HepG2 (cell line): ENCODE measurements around the gene ZNF888. TPM values are rescaled to one million over a fixed set of nuclear protein-coding genes. Genes with fewer than 3 reads are reported as not detected.
A peak's percentile ranks its signal among the peaks of the same experiment; 100 is the strongest.

Experiments
- AHR ChIP-seq: IDR thresholded peaks from 2 replicates; pipeline ENCODE4 v1.6.1; 2018; ENCODE audit warnings: missing genetic modification reagents, missing compliant biosample characterization
- ATM ChIP-seq: fragments of 450-650 bp; IDR thresholded peaks from 2 replicates; pipeline ENCODE4 v1.7.1; 2017; ENCODE audit warnings: mild to moderate bottlenecking, borderline replicate concordance
- BATF2 ChIP-seq: sonication (generic); formaldehyde crosslinking; IDR thresholded peaks from 2 replicates; pipeline ENCODE4 v1.8.0; 2022; ENCODE audit warnings: mild to moderate bottlenecking, missing genetic modification reagents, moderate library complexity
- ELF4 ChIP-seq: sonication (generic); formaldehyde crosslinking; IDR thresholded peaks from 2 replicates; pipeline ENCODE4 v1.5.0; 2020; ENCODE audit warnings: missing genetic modification reagents, mild to moderate bottlenecking, moderate library complexity, borderline replicate concordance
- GABPA ChIP-seq, 2 experiments: IDR thresholded peaks; 2 replicates each; pipeline ENCODE4 v1.6.1; 2011 to 2016; ENCODE audit warnings: low read depth in 2 of 2, low read length in 1 of 2, missing biosample characterization in 1 of 2, missing genetic modification characterization in 1 of 2
- HIVEP1 ChIP-seq: sonication (generic); formaldehyde crosslinking; IDR thresholded peaks from 2 replicates; pipeline ENCODE4 v1.4.0; 2020; ENCODE audit warnings: mild to moderate bottlenecking, missing genetic modification reagents
- HNF4G ChIP-seq, 2 experiments: sonication (generic) in 1 of 2; formaldehyde crosslinking in 1 of 2; IDR thresholded peaks; 2 replicates each; pipeline versions ENCODE4 v1.4.0 to v1.6.1; 2011 to 2020; ENCODE audit warnings: borderline replicate concordance in 2 of 2, low read depth in 2 of 2, mild to moderate bottlenecking in 2 of 2, low read length in 1 of 2, missing genetic modification reagents in 1 of 2, moderate library complexity in 1 of 2
- HOXA5 ChIP-seq: sonication (generic); formaldehyde crosslinking; IDR thresholded peaks from 2 replicates; pipeline ENCODE4 v1.4.0; 2020; ENCODE audit warnings: missing genetic modification reagents
- KDM4B ChIP-seq: sonication (generic); formaldehyde crosslinking; IDR thresholded peaks from 2 replicates; pipeline ENCODE4 v1.4.0; 2020; ENCODE audit warnings: missing genetic modification reagents
- LBX2 ChIP-seq: sonication (generic); formaldehyde crosslinking; IDR thresholded peaks from 2 replicates; pipeline ENCODE4 v1.5.0; 2020; ENCODE audit warnings: missing genetic modification reagents, mild to moderate bottlenecking, borderline replicate concordance
- REL ChIP-seq: sonication (generic); formaldehyde crosslinking; conservative IDR thresholded peaks from 2 replicates; pipeline ENCODE4 v1.8.0; 2022; ENCODE audit warnings: mild to moderate bottlenecking, missing genetic modification reagents, moderate library complexity
- SMAD3 ChIP-seq: sonication (generic); formaldehyde crosslinking; IDR thresholded peaks from 2 replicates; pipeline ENCODE4 v1.4.0; 2020; ENCODE audit warnings: missing genetic modification reagents
- SNRNP70 ChIP-seq: fragments of 200-400 bp; formaldehyde crosslinking; IDR thresholded peaks from 2 replicates; pipeline ENCODE4 v1.6.1; 2017; ENCODE audit warnings: mild to moderate bottlenecking, low read depth, low read length, moderate library complexity
- SP1 ChIP-seq, 2 experiments: fragments of 450-650 bp in 1 of 2; sonication (generic) in 1 of 2; formaldehyde crosslinking in 1 of 2; IDR thresholded peaks; 2 replicates each; pipeline versions ENCODE4 v1.4.0 to v1.6.1; 2016 to 2020; ENCODE audit warnings: missing genetic modification reagents in 1 of 2
- TFE3 ChIP-seq: IDR thresholded peaks from 2 replicates; pipeline ENCODE4 v1.6.1; 2016
- TOPORS ChIP-seq: sonication (generic); formaldehyde crosslinking; IDR thresholded peaks from 2 replicates; pipeline ENCODE4 v1.8.0; 2023; ENCODE audit warnings: mild to moderate bottlenecking, missing genetic modification reagents
- ZBTB33 ChIP-seq: sonication (generic); formaldehyde crosslinking; IDR thresholded peaks from 2 replicates; pipeline ENCODE4 v1.4.0; 2020; ENCODE audit warnings: missing genetic modification reagents
- ZFP36L1 ChIP-seq: sonication (generic); formaldehyde crosslinking; IDR thresholded peaks from 2 replicates; pipeline ENCODE4 v1.8.0; 2022; ENCODE audit warnings: mild to moderate bottlenecking, missing genetic modification reagents, moderate library complexity
- ZNF10 ChIP-seq: sonication (generic); formaldehyde crosslinking; IDR thresholded peaks from 2 replicates; pipeline ENCODE4 v1.4.0; 2020; ENCODE audit warnings: mild to moderate bottlenecking, low read depth, missing genetic modification reagents, borderline replicate concordance
- ZNF24 ChIP-seq: fragments of 450-650 bp; IDR thresholded peaks from 2 replicates; pipeline ENCODE4 v1.6.1; 2017; ENCODE audit warnings: antibody characterized with exemption, mild to moderate bottlenecking
- ZNF350 ChIP-seq: sonication (generic); formaldehyde crosslinking; IDR thresholded peaks from 2 replicates; pipeline ENCODE4 v1.4.0; 2020; ENCODE audit warnings: mild to moderate bottlenecking, low read depth, missing genetic modification reagents, borderline replicate concordance
- ZNF451 ChIP-seq: sonication (generic); formaldehyde crosslinking; IDR thresholded peaks from 2 replicates; pipeline ENCODE4 v1.5.0; 2020; ENCODE audit warnings: mild to moderate bottlenecking, missing genetic modification reagents
- ZNF510 ChIP-seq: sonication (generic); formaldehyde crosslinking; IDR thresholded peaks from 2 replicates; pipeline ENCODE4 v1.4.0; 2020; ENCODE audit warnings: low read depth, mild to moderate bottlenecking, missing genetic modification reagents
- ZNF552 ChIP-seq: sonication (generic); formaldehyde crosslinking; IDR thresholded peaks from 2 replicates; pipeline ENCODE4 v1.9.0; 2022; ENCODE audit warnings: missing genetic modification reagents, mild to moderate bottlenecking, borderline replicate concordance
- ZNF672 ChIP-seq: sonication (generic); formaldehyde crosslinking; IDR thresholded peaks from 2 replicates; pipeline ENCODE4 v1.8.1; 2022; ENCODE audit warnings: missing genetic modification reagents
- ZNF839 ChIP-seq: sonication (generic); formaldehyde crosslinking; IDR thresholded peaks from 2 replicates; pipeline ENCODE4 v1.4.0; 2020; ENCODE audit warnings: missing genetic modification reagents, mild to moderate bottlenecking, borderline replicate concordance
- polyA plus RNA-seq, 8 experiments: library from polyadenylated mRNA; depleted of rRNA in 3 of 8; stranded (reverse) in 7 of 8; unstranded in 1 of 8; fragments of >200 nt; fragmentation: Illumina TruSeq in 4 of 8; extraction: Trizol in 4 of 8; gene quantifications; 2 replicates each; pipeline versions ENCODE4 v1.2.1 to v1.2.3, GENCODE V29; 2011 to 2016; ENCODE audit warnings: low read depth in 4 of 8, missing spikeins in 1 of 8, mixed read lengths in 1 of 8; ENCODE audit not compliant: insufficient read depth in 1 of 8
- total RNA-seq, 5 experiments: library from RNA; depleted of rRNA; stranded (reverse); fragments of >200 nt; fragmentation: Illumina TruSeq; extraction: Trizol; gene quantifications; 2 replicates each; pipeline ENCODE4 v1.2.3, GENCODE V29; 2016; ENCODE audit warnings: low read depth in 1 of 5

The ZNF888 gene
- total and polyA plus RNA-seq, 2 of the 13 experiments (the other 11 are each of a cell fraction or from before 2014, with no cell fraction given), result 1.7 to 7.6 TPM

GRCh38 chr19:52942386-52943133 is 19.3 kb upstream of the ZNF888 start (continued):
- TF ChIP-seq HIVEP1, result no peak
- TF ChIP-seq ELF4 (CRISPR knock-in tag), result peak; percentile 90; the same call in 1 of the 2 replicates
- no peak for TF ChIP-seq ZNF839 (CRISPR knock-in tag)
- TF ChIP-seq BATF2, result no peak
- TF ChIP-seq ZNF350, result no peak
- TF ChIP-seq ZNF552 (CRISPR knock-in tag), result no peak
- peak; percentile 9; the same call in 1 of the 2 replicates for TF ChIP-seq TFE3
- 0 out of 2 replicates have a peak, but pooled peaks have one; percentile 28 for TF ChIP-seq ZBTB33 (CRISPR knock-in tag)
- TF ChIP-seq ZFP36L1 (CRISPR knock-in tag), result 0 out of 2 replicates have a peak, but pooled peaks have one; percentile 36
- no peak; the same call in 1 of the 2 replicates for TF ChIP-seq SMAD3 (CRISPR knock-in tag)
- no peak for TF ChIP-seq ATM
- TF ChIP-seq ZNF10 (CRISPR knock-in tag), result no peak
- no peak for TF ChIP-seq ZNF24
- no peak for TF ChIP-seq SNRNP70
- TF ChIP-seq TOPORS (CRISPR knock-in tag), result no peak
- no peak for TF ChIP-seq LBX2 (CRISPR knock-in tag)
- TF ChIP-seq KDM4B, result no peak
- no peak for TF ChIP-seq AHR
- TF ChIP-seq GABPA (IDR thresholded peaks at IDR 0.05; ENCODE audit: low read depth, low read length), result no peak
- TF ChIP-seq GABPA (CRISPR knock-in tag; IDR thresholded peaks at IDR 0.05; ENCODE audit: low read depth), result peak; percentile 42
- no peak for TF ChIP-seq HNF4G (IDR thresholded peaks at IDR 0.05; ENCODE audit: borderline replicate concordance, low read depth, low read length)
- TF ChIP-seq HNF4G (CRISPR knock-in tag; IDR thresholded peaks at IDR 0.05; ENCODE audit: borderline replicate concordance, low read depth), result no peak
- no peak for TF ChIP-seq SP1 (IDR thresholded peaks at IDR 0.05)
- peak; percentile 65 for TF ChIP-seq SP1 (CRISPR knock-in tag; IDR thresholded peaks at IDR 0.05)
- no peak for TF ChIP-seq ZNF672 (CRISPR knock-in tag)
- TF ChIP-seq REL (CRISPR knock-in tag), result no peak
- no peak for TF ChIP-seq ZNF510 (CRISPR knock-in tag)
- TF ChIP-seq ZNF451 (CRISPR knock-in tag), result no peak
- 0 out of 2 replicates have a peak, but pooled peaks have one; percentile 35 for TF ChIP-seq HOXA5 (CRISPR knock-in tag)
